Measurements from ENCODE around the gene UBE2L5. TPM values are rescaled to one million over a fixed set of nuclear protein-coding genes. Genes with fewer than 3 reads are reported as not detected.
A peak's percentile ranks its signal among the peaks of the same experiment; 100 is the strongest.
"Not testable (repeated sequence)": the region's sequence is repeated elsewhere in the genome, so short reads cannot be mapped to it uniquely, and the experiment has no call there.

The UBE2L5 gene
- total RNA-seq, 6 experiments from 2014 or later: not detected

DNA sequence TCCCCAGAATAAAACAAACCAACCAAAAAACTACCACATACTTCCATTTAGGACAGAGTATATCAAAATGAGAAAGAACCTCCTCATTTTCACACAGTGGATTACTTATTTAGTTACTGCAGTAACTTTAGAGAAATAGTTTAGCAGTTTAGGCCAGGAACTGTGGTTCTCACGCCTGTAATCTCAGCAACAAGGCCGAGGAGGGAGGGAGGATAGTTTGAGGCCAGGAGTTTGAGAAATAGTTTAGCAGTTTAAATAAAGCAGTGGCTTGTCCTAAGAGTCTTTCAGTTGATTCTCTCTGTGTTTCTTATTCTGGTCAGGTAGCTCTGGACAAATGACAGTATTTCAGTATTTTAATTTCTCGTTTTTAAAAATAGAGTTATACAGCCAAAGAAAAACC, 34.0 kb downstream of the UBE2L5 start:
- no peak for DNase-seq
- 63% methylated on average over 3 of the region's 3 CpGs for WGBS (ENCODE audit: insufficient coverage, low coverage, low lambda C conversion rate, missing lambda C conversion rate)
- peaks cover 0 to under 1% (median under 1%) of the 10 kb centered on the region in 4 donors for H3K36me3 ChIP-seq
- no peak for TF ChIP-seq POLR2A (IDR thresholded peaks at IDR 0.05)
- no peak for ATAC-seq
- no peaks in the 10 kb centered on the region for H3K27me3 ChIP-seq
- no peak overlapping the region for H3K4me3 ChIP-seq
- intact Hi-C loops (cut with DNase I): no loop called here
- peaks cover 0 to 5% (median 0%) of the 10 kb centered on the region in 4 donors for H3K4me1 ChIP-seq
- no peaks in the 10 kb centered on the region for H3K9me3 ChIP-seq
- H3K27ac ChIP-seq: no peak overlapping the region

DNA sequence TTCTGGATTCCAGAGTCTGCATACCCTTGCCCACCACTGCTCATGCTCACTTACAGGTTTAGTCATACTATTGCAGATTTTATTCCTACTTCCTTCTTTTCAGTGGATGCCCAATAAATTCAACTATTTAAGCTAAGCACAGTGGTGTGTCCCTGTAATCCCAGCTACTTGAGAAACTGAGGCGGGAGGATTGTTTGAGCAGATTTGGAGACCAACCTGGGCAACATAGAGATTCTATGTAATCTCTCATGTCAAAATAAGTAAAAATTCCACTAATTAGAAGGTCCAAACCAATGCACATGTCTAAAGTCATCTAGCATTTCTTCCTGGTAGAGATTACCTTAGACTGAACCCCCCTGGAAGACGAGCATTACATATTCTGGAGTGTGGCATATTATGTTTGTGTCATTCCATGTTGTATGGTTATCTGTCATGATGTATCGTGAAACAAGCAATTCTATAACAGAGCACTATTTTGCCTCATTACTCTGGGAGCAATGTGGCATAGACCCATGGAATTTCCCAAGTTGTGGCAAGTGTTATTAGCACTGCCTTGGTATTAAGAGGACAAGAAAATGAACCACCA, 35.1 kb downstream of the UBE2L5 start:
- no peaks in the 10 kb centered on the region for H3K9me3 ChIP-seq
- TF ChIP-seq, protein P1, sequence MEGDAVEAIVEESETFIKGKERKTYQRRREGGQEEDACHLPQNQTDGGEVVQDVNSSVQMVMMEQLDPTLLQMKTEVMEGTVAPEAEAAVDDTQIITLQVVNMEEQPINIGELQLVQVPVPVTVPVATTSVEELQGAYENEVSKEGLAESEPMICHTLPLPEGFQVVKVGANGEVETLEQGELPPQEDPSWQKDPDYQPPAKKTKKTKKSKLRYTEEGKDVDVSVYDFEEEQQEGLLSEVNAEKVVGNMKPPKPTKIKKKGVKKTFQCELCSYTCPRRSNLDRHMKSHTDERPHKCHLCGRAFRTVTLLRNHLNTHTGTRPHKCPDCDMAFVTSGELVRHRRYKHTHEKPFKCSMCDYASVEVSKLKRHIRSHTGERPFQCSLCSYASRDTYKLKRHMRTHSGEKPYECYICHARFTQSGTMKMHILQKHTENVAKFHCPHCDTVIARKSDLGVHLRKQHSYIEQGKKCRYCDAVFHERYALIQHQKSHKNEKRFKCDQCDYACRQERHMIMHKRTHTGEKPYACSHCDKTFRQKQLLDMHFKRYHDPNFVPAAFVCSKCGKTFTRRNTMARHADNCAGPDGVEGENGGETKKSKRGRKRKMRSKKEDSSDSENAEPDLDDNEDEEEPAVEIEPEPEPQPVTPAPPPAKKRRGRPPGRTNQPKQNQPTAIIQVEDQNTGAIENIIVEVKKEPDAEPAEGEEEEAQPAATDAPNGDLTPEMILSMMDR (IDR thresholded peaks at IDR 0.05): no peak
- TF ChIP-seq POLR2A (IDR thresholded peaks at IDR 0.05): no peak
- no peak for ATAC-seq
- H3K4me3 ChIP-seq: no peak overlapping the region
- H3K27ac ChIP-seq: no peak overlapping the region
- intact Hi-C loops (cut with DNase I): no loop called here
- WGBS (ENCODE audit: insufficient coverage, low coverage, low lambda C conversion rate, missing lambda C conversion rate): 63% methylated on average over 3 of the region's 3 CpGs
- peaks cover 0 to 12% (median 8%) of the 10 kb centered on the region in 4 donors for H3K36me3 ChIP-seq
- H3K4me1 ChIP-seq: peaks cover 0 to 16% (median 2%) of the 10 kb centered on the region in 4 donors
- DNase-seq: no peak
- no peaks in the 10 kb centered on the region for H3K27me3 ChIP-seq

DNA sequence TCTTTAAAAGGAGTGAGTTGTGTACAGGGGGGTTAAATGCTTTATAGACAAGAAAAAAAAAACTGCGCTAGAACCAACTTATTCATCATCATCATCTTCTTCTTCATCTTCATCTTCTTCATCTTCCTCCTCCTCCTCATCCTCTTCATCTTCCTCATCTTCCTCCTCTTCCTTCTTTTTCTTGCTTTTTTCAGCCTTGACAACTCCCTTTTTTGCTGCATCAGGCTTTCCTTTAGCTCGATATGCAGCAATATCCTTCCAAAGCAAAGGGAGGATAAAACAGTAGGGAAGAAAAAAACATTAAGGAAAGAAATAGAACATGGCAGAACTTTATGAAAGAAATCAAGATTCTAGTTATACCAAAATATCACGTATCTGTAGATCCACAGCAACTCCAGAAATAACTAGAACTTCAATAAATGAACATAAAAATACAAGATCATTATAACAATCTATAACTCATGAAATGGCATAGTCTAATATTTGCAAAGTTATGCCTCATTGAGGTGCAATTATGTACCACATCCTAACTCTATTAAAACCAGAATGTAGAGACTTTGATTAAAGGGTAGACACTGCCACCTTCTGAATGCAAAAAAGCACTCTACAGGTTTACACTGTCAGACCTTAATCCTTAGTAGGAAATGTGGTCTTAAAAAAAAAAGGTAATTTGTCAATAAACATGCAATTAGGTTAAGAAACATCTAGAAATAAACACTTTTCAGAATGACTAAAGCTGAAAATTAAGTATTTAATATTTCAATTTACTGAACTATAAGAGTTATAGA, 39.2 kb downstream of the UBE2L5 start:
- peaks cover 0 to 19% (median 11%) of the 10 kb centered on the region in 4 donors for H3K36me3 ChIP-seq
- H3K4me1 ChIP-seq: peaks cover 0 to 33% (median 9%) of the 10 kb centered on the region in 4 donors
- H3K27me3 ChIP-seq; H3K27ac ChIP-seq; ATAC-seq; DNase-seq; H3K4me3 ChIP-seq; H3K9me3 ChIP-seq; intact Hi-C loops (cut with DNase I): not testable (repeated sequence)
- WGBS (ENCODE audit: insufficient coverage, low coverage, low lambda C conversion rate, missing lambda C conversion rate): 76% methylated on average over 3 of the region's 3 CpGs
- TF ChIP-seq, protein P1 (IDR thresholded peaks at IDR 0.05): peak; percentile 38 to 54 (median 52)

DNA sequence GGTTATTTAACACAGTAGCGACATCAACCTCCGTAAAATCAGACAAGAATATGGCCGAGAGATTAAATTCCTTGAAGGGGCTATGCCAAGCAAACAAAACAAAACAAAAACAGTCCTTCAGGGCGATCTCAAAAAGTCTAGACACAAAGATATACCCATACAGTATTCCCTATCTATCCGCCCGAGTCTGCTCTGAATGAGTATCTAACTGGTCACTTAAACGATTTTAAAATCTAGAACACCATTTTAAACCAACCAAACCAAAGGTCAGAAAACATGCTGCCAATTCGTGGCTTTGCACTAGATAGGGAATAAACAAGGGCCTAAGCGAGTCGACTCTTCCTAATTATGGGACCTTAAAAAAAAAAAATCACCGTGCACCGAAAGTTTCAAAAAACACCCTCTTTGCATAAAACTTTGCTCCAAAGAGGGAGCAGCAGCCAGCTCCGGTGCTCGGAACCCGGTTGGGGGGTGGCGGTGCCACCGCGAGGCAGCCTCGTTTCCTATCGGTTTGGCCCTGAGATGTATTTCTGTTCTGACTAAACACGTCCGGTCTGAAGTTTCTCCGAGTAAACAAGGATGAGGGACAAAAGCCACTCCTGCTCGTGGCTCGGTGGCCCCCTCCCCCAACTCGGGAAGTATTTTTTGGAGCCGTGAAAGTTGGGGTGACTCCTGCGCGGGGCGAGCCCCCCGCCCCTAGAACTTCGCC, 41.6 kb downstream of the UBE2L5 start:
- DNase-seq (peak; percentile 72 to 77 (median 74)), ATAC-seq (peak; percentile 55 to 65 (median 56))
- WGBS (ENCODE audit: insufficient coverage, low coverage, low lambda C conversion rate, missing lambda C conversion rate): 0% methylated on average over 26 of the region's 32 CpGs
- Histone ChIP-seq H3K27me3 (no peaks in the 10 kb centered on the region), H3K4me3 (peak overlapping the region; percentile 52 to 66 (median 57)), H3K27ac (peak overlapping the region; percentile 99), H3K4me1 (peaks cover 0 to 30% (median 9%) of the 10 kb centered on the region in 4 donors), H3K36me3 (peaks cover 0 to 19% (median 11%) of the 10 kb centered on the region in 4 donors), H3K9me3 (no peaks in the 10 kb centered on the region)
- intact Hi-C loops (cut with DNase I): no loop called here
- TF ChIP-seq, protein P1 (IDR thresholded peaks at IDR 0.05): no peak
- no peak for TF ChIP-seq POLR2A (IDR thresholded peaks at IDR 0.05)
